Inflammatory macrophage treated with lipopolysaccharide for 1 hour (primary cell): ENCODE results near the gene GPR158.

Experiments used
- DNase-seq, 2 donors: peaks; one replicate each; pipeline ENCODE4 v3.0.0-alpha.2; 2020 to 2022

GPR158 gene

DNA sequence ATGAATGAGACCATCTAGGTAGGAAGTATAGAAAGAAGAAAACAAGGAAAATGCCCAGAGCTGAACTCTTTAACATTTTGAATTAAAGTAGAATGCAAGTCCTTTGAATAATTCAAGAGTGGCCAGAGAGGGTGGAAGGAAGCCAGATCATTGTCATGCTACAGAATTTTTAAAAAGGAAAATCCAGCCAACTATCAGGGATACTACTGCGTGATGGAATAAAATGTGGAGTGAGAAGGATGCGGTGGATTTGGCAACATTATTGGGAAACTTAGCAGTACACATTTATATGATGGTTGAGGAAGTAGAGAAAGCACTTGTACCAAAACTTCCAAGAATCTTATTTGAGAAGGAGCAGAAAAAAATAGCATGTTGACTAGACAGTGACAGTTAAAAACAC is 261.6 kb downstream of the GPR158 start:
- no peak for DNase-seq

DNA sequence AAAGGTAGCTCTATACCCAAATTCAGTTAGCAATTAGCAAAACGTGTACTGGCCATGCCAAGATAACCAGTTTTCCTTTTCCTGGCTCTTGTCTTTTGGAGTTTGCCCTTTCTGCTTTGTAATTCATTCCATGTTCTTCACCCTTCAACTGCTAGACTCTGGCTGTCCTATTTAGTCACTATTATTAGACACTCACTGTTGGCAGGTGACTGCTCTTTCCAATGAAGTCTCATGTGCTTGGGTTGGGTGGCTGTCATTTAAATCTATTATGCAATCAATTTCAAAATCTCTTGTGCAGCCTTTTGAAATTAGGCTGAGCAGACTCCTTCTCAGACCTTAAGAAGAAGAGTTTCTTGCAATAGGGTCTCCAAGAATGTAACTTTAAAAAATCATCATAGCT is 266.5 kb downstream of the GPR158 start:
- no peak for DNase-seq

DNA sequence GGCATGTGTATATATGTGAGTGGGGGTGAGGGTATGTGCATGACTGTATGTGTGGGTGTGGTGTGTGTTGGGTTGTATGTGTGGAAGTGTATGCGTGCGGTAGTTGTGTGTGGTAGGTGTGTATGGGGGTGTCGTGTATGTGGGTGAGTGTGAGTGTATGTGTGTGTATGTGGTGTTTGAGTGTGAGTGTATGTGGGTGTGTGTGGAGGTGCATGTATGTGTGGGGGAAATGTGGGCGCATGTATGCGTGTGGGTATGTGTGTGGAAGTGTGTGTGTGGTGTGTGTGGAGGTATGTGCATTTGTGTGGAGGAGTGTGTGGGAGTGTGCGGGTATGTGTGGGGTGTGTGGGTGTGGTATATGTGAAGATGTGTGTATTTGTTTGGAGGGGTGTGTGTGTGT is 269.5 kb downstream of the GPR158 start:
- no peak for DNase-seq

DNA sequence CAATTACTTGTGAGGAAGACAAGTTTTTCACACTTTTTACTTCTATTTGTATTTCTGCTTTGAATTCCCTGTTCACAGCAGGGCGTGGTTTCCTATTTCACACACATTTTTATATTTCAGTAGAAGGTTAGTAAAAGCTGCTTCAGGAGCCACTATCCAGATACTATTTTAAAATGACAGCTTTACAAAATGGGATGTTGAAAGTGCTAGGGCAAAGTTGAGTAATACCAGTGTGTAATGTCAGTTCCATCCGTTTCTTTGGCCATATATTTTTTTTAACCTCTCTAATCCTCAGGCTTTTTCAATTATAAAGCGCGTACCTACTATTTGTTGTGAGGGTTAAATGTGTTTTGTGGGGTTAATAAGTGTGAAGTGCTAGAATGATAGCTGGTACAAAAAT is 276.6 kb downstream of the GPR158 start:
- DNase-seq, result no peak

DNA sequence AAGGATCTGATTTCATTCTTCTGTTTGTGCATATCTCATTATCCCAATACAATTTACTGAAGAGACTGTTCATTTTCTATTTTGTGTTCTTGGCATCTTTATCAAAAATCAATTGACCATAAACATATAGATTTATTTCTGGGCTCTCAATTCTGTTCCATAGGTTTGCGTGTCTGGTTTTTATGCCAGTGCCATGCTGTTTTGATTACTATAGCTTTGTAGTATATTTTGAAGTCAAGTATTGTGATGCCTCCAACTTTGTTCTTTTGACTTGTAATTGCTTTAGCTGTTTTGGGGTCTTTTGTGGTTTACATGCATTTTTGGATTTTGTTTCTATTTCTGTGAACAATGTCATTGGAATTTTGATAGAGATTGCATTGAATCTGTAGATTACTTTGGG is 278.8 kb downstream of the GPR158 start:
- no peak for DNase-seq

DNA sequence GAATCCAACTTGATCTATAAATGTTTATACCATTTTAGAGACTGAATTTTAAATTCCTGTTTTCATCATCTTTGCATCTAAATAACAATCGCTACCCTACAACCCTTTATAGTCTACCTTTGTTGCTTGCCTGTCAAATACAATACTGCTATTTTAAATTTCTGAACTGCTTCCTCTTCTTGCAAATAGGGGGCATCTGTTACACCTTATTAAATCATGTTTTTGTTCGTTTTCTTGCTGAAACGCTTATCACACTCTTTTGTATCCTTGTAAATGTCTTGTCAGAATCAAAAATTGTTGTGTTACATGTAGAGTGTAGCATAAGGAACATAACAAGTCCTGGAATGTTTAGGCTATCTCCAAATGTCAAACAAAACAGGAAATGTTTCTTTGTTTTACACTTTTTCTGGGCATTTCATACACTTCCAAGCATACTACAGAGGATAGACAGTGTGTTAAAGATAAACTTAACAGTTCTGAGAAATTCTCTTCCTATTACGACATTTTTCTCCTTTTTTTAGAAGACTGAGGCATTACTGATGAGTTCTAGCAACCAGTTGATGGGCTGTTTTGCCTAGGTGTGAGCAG is 281.3 kb downstream of the GPR158 start:
- no peak for DNase-seq

DNA sequence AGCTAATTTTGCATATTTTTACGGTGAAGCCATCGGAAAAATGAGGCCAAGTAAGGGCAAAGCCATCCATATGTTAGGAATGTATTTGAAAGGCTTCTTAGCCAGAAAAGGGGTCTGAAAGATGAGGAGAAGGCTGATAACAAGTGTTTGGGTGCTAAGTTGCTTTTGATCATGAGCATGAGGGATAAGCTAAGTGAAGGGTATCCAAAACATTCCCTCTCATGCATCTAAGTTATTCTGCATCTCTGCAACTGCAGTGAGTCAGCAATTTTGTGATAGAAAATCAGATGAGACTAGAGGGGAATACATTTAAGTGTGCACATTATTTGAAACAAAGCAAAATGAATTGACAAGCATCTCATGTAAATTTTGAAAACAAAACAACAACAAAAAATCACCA is 282.8 kb downstream of the GPR158 start:
- DNase-seq, result no peak

DNA sequence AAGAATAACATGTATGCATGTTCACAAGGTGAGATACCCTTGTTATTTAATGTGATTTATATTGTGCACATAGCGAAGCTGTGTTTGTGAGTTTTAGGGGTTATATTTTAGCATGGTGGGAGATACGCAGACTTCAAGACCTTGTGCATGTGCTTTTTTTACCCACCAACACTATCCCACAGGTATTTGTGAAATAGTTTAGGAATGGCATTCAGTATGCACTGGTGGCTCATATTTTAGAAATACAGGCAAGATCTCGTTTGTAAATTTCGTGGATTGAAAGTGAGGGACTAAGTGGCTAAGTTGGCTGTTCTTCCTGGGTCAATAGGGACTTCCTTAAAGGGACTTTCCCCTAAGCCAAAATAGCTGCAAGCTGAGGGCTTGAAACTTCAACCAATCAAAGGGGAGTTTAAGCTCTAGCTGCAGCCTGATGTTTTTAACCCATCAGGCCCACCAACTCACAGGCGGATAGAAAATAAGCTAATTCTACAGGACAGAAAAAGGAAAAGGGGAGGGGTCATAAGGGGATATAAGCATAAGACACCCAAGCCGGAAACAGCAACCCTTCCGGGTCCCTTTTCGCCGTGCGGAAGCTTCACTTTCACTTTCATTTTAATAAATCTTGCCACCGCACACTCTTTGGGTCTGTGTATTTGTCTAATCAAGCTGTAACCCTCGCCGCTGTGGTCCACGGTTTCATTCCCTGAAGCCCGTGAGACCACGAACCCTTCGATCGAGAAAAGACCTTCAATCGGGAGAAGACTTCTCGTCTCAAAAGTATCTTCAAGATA is 291.0 kb downstream of the GPR158 start:
- DNase-seq, result no peak

DNA sequence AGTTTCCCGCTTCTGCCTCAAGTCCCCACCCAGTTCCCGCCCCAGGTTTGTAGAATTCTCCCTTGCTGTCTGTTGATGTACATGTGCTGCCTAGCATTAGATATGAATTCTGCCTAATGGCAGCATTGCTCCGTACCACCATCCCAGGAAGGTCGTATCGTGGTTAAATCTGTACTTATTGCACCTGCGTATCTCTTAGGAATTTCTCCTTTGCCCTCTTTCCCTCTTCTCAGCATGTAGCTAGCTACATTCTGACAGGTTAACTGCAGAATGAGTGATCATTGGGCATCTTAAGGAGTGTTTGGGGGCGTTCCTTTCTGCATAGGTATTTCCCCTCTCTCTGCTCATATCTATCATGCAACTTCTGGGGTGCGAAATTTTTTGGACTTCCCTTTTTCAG is 293.1 kb downstream of the GPR158 start:
- DNase-seq, result no peak

DNA sequence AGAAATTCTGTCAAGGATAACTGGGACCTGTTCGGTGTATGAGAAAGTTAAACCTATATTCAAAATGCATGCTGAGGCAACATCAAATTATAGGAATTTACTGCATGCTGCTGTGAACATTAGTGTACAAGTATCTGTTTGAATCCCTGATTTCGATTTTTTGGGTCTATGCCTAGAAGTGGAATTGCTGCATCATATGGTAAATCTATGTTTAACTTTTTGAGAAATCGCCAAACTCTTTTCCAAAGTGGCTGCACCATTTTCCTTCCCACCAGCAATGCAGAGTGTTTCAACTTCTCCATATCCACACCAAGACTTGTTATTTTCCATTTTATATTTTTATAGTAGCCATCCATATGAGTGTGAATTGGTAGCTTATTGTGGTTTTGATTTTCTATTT is 306.7 kb downstream of the GPR158 start:
- DNase-seq, result no peak

DNA sequence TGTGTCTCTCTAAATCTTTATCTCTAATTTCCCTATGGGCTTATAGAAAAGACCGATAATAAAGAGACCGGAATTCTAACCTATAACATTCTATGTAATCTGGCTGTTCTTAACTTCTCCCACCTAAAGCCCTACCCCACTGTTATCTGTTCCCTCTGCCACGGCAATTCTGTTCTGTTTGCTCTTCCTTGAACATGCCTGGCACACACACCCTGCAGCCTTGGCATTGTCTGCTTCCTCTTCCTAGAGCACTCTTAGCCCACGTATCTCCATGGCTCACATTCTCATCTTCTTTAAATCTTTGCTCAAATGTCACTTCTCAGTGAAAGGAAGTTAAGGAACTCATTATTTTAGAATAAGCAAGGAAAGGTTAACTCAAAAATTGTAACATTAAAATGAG is 309.2 kb downstream of the GPR158 start:
- DNase-seq, result no peak

DNA sequence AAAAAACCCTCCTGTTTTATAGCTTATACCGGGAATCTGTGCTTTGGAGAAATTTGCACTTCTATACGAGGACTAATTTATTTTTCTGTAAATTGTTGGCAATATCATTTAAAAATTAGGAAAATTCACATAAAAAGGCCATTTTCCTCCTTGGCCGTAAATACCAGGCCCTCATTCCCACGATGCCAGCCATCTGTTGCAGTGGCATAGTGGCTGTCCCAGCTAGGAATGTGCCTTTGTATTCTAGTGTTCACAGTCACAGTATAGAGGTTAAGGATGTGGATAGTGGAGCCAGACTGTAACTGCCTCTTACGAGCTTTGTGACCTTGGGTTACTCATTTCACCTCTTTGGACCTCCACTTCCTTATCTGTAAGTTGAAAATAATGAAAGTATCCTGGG is 312.5 kb downstream of the GPR158 start:
- DNase-seq, result no peak

DNA sequence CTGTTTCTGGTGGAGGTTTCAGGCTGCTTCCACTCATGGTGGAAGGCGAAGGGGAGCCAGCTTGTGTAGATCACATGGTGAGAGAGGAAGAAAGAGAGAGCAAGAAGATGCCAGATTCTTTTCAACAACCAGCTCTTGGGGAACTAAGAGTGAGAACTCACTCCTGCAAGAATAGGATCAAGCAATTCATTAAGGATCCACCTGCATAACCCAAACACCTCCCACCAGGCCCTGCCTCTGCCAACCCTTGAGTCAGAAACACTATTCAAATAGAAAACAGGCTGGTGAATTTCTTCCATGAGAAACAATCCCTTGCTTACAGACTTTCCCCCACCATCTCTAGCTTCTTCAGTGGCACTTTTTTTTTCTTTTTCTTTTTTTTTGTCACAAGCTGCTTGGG is 317.2 kb downstream of the GPR158 start:
- DNase-seq, result no peak

DNA sequence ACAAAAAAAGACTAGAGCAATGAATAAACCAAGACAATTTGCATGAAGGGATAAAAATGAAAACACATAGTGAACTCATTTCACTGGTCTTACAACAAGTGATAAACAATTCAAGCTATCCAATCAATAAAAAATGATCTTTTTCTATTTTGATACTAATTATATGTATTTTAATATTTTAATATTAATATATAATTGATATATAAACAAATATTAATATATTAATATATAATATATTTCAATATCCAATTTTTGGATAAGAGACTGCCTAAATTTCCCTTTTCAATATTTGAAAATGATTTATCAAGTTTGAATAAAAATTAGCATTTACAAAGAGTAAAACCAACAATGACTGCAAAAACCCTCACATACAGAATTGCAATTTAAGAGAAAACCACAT is 317.9 kb downstream of the GPR158 start:
- DNase-seq, result no peak

DNA sequence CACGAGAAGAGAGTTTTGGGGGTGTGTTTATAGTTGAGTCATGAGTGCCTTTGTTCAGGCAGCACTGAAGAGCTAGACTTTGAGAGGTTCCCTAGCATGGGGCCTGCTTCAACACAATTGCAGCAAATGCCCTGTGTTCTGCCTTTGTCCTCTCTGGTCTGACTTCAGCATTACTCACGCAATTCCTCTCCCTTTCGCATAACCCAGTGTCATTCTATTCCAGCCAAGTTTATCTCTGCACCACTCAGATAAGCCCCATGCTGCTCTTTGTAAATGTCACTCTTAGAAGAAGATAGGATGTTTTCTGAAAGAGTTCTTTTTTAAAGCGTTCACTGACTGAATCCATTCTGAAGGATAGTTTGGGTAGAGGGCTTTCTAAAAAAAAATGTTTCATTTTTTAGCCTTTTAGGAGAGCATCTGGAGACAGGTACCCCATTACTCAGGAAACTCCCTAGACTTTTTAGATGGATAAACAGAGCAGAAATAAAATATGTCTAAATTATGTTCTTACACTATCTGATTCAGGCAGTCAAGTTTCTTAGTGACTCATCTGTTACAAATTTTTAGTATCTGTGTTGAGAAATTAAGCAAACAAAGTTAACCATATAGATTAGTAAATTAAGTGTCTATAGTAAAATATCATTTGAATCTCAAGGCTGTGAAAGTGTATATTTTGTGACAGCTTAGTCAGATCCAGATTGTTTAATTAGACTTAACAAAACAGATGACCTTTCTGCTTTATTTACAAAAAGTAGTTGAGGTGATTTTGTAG is 318.5 kb downstream of the GPR158 start:
- DNase-seq, result no peak

DNA sequence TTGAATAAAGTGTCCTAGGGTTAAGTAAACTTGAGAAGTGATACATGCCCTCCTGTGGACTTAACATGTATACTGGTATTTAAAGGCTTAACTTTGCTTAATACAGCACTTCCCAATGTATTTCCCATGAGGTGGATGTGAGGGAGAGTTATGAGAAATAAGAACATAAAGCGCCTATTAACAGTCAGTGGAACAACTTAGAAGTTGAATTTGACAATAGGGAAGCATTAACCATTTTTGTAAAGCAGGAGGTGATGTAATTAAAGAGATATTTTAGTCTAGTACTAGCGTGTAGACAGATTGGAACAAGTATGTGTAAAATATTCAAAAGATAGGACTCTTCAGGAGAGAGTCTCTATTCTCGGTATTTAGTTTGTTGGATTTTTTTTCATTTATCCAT is 322.4 kb downstream of the GPR158 start:
- no peak for DNase-seq

DNA sequence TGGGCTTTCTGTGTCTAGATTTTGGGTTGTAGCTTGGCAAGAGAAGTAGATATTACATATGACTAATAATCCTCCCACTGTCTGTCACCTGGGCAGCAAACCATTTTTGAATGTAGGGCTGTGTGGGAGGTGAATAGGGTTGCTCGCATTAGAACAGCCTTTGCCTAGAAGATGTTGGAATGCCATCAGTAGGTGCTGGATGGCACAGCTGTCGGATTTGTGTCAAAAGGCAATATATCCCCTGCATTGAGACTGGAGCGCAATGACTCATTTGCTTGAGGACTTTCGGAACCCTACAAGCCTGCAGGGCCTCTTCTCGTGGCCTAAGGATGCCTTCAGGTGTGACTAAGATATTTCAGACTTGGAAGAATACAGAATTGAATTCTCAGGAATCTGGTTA is 323.8 kb downstream of the GPR158 start:
- no peak for DNase-seq

DNA sequence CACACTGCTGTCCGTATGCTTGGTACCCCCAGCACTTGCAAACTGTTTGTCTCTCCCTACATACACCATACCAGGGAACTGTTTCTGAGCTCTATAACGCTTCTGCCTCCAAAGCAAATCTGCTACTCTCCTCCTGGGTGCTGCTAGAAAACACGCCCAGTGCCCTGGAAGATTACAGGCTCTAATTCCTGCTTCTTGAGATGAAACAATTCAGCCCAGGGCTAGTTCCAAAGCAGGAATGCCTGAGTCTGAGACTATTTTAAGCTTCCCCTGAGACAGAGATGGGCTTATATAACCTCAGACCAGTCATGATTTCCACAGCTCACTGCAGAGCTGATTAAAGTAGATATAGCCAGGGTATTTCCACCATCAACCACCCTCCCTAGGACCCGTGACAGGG is 327.1 kb downstream of the GPR158 start:
- DNase-seq, result no peak

DNA sequence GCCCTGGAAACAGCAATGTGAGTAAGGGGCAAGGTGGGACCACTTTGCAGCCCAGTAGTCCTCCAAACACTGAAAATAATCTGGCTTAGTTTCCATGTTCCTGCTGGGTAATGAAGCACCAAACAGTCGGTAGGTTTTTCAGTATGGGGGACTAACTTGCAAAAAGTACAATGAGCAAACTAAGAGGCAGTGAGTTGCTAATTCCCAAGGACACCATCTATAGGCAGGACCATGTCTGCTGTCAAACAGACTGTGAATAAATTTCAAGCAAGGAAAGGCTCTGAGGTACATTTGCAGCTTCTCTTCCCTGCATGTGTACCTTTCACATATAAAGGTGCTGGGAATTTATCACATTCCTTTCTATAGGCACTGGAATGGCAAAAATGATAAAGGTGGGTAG is 327.7 kb downstream of the GPR158 start:
- DNase-seq, result no peak

DNA sequence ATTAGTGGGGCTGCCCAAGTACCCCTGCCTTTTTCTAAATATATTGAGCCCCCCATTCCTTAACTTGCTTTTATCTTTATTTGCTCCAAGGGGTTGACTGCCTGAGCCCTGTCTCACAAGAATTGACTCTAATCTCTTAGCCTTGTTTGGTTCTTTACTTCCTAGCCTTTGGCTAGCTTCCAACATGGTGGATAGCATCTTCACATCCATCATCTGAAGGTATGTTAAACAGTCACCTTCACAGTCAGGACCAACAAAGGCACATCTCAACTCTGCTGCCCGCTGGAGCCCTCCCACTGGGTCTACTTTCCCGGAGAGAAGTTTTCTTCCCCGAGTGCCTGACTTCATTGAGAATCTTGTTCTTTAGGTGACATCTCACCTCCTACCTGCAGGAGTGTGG is 329.5 kb downstream of the GPR158 start:
- no peak for DNase-seq

DNA sequence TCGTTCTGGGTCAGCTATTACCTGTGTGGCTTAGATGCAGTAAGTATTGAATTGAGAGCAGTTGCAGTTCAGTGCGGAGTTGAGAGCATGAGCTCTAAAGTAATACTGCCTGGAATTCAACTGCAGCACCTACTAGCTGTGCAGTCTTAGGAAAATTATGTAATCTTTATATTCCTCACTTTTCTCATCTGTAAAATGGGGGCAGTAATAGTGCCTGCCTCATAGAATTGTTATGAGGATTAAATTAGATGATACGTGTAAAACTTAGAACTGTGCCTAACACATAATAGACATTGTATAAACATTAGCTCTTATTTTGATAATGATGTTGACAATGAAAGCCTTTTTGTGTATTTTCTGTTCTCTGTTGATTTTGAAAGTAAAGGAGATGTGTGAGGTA is 330.0 kb downstream of the GPR158 start:
- DNase-seq, result no peak

DNA sequence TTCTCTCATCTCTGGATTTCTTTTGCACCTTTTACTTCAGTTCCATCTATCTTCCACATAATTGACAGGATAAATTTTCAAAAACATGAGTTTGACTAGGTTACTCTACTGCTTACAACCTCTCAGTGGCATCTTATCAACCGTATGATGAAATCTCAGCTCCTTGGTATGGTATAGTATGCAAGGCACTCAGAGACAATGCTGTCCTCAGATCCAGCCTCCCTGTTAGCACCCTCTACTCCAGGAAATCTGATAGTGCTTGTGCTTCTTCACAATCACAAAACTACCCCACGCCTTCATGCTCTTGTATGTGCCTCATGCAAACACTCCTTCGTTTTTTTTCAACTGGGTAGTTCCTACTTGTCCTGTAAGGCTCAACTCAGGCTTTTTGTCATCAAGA is 330.7 kb downstream of the GPR158 start:
- DNase-seq, result no peak

DNA sequence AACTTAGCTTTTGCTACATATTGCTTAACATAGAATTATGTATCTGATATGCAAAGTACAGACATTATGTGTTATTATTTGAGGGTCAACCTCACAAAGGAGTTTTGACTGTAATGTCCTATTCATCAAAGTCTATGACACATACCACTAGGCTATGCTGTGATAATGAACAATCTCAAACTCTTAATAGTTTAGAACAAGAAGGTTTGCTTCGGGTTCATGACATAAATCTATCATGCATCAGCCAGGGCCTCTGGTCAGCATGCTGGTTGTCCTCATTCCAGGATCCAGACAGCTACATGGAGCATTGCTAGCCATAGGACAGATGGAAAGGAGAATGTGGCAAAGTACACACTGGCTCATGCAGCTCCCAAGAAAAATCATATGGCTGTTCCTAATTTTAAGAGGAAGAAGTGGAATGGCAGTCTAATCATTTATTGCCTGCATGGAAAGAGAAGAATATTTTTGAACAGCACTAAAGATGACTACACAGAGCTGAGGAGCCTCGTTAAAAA is 332.1 kb downstream of the GPR158 start:
- no peak for DNase-seq
